ENCODE results near the gene SLC30A7.

Gene SLC30A7

GRCh38 chr1:101017448-101017847 lies 121.6 kb downstream of the SLC30A7 start:
- H3K4me3 ChIP-seq (ENCODE audit: low read depth, low read length) = no peak overlapping the region
- no peak for TF ChIP-seq CTCF (IDR thresholded peaks at IDR 0.05; ENCODE audit: low read depth, low read length)

- no peak for TF ChIP-seq CTCF (IDR thresholded peaks at IDR 0.05; ENCODE audit: low read depth, low read length)
- no peak overlapping the region for H3K4me3 ChIP-seq (ENCODE audit: low read depth, low read length)
Measured at GRCh38 chr1:101022294-101022693, 126.4 kb downstream of the SLC30A7 start.

- peak overlapping the region; percentile 81 for H3K4me3 ChIP-seq (ENCODE audit: low read depth, low read length)
- no peak for TF ChIP-seq CTCF (IDR thresholded peaks at IDR 0.05; ENCODE audit: low read depth, low read length)
Measured at GRCh38 chr1:101025283-101025656, 129.4 kb downstream of the SLC30A7 start.

- no peak for TF ChIP-seq CTCF (IDR thresholded peaks at IDR 0.05; ENCODE audit: low read depth, low read length)
Measured at GRCh38 chr1:101025657-101026429, 130.0 kb downstream of the SLC30A7 start, which contains the start of gene DPH5. Gene DPH5 (minus strand): TSS chr1:101025784. CDS start chr1:101025443, 341 bp downstream.

GRCh38 chr1:101026430-101026788 lies 130.5 kb downstream of the SLC30A7 start:
- TF ChIP-seq CTCF (IDR thresholded peaks at IDR 0.05; ENCODE audit: low read depth, low read length) = no peak
- peak overlapping the region; percentile 81 for H3K4me3 ChIP-seq (ENCODE audit: low read depth, low read length)

More at GRCh38 chr1:101025657-101026429, 130.0 kb downstream of the SLC30A7 start, which contains the start of gene DPH5:
- peak within 1 kb of the TSS; percentile 81 for H3K4me3 ChIP-seq (ENCODE audit: low read depth, low read length)

- H3K4me3 ChIP-seq (ENCODE audit: low read depth, low read length) = no peak overlapping the region
- no peak for TF ChIP-seq CTCF (IDR thresholded peaks at IDR 0.05; ENCODE audit: low read depth, low read length)
Measured at GRCh38 chr1:101027194-101027772, 131.4 kb downstream of the SLC30A7 start.

- no peak overlapping the region for H3K4me3 ChIP-seq (ENCODE audit: low read depth, low read length)
- no peak for TF ChIP-seq CTCF (IDR thresholded peaks at IDR 0.05; ENCODE audit: low read depth, low read length)
Measured at GRCh38 chr1:101028466-101028865, 132.6 kb downstream of the SLC30A7 start.
